TTC549 (cell line): ENCODE results near the gene MR1.

Experiments
- FAIRE-seq: peaks from 2 replicates; lab custom pipeline; 2012; peaks lifted over from hg19 to GRCh38; lab: Jason Lieb, UNC

MR1 gene

GRCh38 chr1:181033799-181034451 is at the start of gene MR1:
Gene MR1, plus strand, starts transcription at chr1:181033983. Its CDS starts 25 bp downstream, at chr1:181034008.
- FAIRE-seq, result peak; percentile 95

GRCh38 chr1:180988253-180988752 is 45.5 kb upstream of the MR1 start:
- FAIRE-seq, result no peak

GRCh38 chr1:180994262-180994661 is 39.5 kb upstream of the MR1 start:
- no peak for FAIRE-seq

GRCh38 chr1:180997843-180998504 is 35.8 kb upstream of the MR1 start:
- FAIRE-seq, result no peak

- FAIRE-seq, result peak; percentile 66
Measured at GRCh38 chr1:181001091-181001780, 32.5 kb upstream of the MR1 start.

- no peak for FAIRE-seq
Measured at GRCh38 chr1:181002582-181003172, 31.1 kb upstream of the MR1 start.

GRCh38 chr1:181010789-181011188 is 23.0 kb upstream of the MR1 start:
- FAIRE-seq, result no peak

GRCh38 chr1:181011301-181012202 is 22.2 kb upstream of the MR1 start:
- FAIRE-seq, result no peak

- no peak for FAIRE-seq
Measured at GRCh38 chr1:181012203-181012745, 21.5 kb upstream of the MR1 start.

GRCh38 chr1:181013144-181013543 is 20.6 kb upstream of the MR1 start:
- no peak for FAIRE-seq

GRCh38 chr1:181014477-181015250 is 19.1 kb upstream of the MR1 start:
- no peak for FAIRE-seq

GRCh38 chr1:181015251-181015615 is 18.6 kb upstream of the MR1 start:
- FAIRE-seq, result no peak

- no peak for FAIRE-seq
Measured at GRCh38 chr1:181016563-181016962, 17.2 kb upstream of the MR1 start.

GRCh38 chr1:181018901-181019681 is 14.7 kb upstream of the MR1 start:
- FAIRE-seq, result no peak

- no peak for FAIRE-seq
Measured at GRCh38 chr1:181021159-181021558, 12.6 kb upstream of the MR1 start.

GRCh38 chr1:181021811-181022434 is 11.9 kb upstream of the MR1 start:
- FAIRE-seq, result no peak

- FAIRE-seq, result no peak
Measured at GRCh38 chr1:181023265-181024057, 10.3 kb upstream of the MR1 start.

GRCh38 chr1:181028196-181028595 is 5.6 kb upstream of the MR1 start:
- no peak for FAIRE-seq

- FAIRE-seq, result peak; percentile 65
Measured at GRCh38 chr1:181028615-181029014, 5.2 kb upstream of the MR1 start.
